Measurements from ENCODE around the gene TOR1AIP1. TPM values are rescaled to one million over a fixed set of nuclear protein-coding genes. Genes with fewer than 3 reads are reported as not detected.

Gene TOR1AIP1
- total RNA-seq, 1 donor from 2014 or later, result 68.8 TPM

DNA sequence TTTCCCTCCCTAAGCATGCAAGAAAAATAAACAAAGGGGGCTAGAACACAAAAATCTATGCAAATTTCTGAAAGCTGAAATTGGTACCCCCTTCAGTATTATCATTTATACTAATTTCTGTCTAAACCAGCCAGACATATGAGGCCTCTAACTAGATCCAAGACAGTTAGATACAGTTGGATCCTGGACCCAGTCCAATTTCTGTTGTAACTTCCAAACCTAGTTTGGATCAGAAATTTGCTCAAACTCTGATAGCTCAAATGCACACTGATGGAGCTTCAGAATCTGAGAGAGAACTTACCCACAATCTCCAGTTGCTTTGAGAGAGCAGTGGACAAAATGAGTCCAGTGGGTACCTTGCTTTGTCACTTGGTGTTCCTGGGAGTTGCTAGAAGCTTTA is 84.5 kb downstream of the TOR1AIP1 start:
- Histone ChIP-seq H3K27ac (no peak overlapping the region), H3K27me3 (no peaks in the 10 kb centered on the region), H3K4me3 (no peak overlapping the region), H3K9me3 (no peaks in the 10 kb centered on the region), H3K4me1 (peaks cover 14% of the 10 kb centered on the region), H3K36me3 (no peaks in the 10 kb centered on the region)
- intact Hi-C loops (cut with DNase I), result no loop called here
- ATAC-seq (no peak), DNase-seq (no peak)
- TF ChIP-seq, protein P1, sequence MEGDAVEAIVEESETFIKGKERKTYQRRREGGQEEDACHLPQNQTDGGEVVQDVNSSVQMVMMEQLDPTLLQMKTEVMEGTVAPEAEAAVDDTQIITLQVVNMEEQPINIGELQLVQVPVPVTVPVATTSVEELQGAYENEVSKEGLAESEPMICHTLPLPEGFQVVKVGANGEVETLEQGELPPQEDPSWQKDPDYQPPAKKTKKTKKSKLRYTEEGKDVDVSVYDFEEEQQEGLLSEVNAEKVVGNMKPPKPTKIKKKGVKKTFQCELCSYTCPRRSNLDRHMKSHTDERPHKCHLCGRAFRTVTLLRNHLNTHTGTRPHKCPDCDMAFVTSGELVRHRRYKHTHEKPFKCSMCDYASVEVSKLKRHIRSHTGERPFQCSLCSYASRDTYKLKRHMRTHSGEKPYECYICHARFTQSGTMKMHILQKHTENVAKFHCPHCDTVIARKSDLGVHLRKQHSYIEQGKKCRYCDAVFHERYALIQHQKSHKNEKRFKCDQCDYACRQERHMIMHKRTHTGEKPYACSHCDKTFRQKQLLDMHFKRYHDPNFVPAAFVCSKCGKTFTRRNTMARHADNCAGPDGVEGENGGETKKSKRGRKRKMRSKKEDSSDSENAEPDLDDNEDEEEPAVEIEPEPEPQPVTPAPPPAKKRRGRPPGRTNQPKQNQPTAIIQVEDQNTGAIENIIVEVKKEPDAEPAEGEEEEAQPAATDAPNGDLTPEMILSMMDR (IDR thresholded peaks at IDR 0.05), result no peak

DNA sequence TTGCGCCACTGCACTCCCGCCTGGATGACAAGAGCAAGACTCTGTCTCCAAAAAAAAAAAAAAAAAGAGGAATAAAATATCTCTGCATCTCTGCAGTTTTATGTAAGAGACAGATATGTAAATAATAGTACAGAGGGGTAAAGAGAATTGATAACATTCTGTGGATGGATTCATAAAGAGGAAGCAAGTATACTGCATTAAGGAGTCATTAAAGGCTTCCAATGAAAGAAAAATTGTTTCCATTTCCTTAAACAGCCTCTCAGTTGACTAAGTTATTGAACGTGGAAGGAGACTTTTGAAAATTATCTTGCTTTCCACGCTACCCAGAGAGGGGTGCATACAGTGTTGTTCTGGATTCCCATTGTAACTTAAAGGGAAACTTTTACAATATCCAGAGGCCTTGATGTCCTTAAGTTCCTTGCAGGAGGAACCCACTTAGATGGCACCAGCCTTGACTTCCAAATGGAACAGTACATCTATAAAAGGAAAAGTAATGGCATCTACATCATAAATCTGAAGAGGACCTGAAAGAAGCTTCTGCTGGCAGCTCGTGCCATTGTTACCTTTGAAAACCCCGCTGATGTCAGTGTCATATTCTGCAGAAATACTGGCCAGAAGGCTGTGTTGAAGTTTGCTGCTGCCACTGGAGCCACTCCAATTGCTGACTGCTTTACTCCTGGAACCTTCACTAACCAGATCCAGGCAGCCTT is 86.4 kb downstream of the TOR1AIP1 start:
- TF ChIP-seq, protein P1 (IDR thresholded peaks at IDR 0.05), result no peak
- no peak for ATAC-seq
- intact Hi-C loops (cut with DNase I), result no loop called here
- H3K27me3 ChIP-seq, result no peaks in the 10 kb centered on the region
- peaks cover 14% of the 10 kb centered on the region for H3K4me1 ChIP-seq
- H3K36me3 ChIP-seq, result no peaks in the 10 kb centered on the region
- H3K9me3 ChIP-seq, result no peaks in the 10 kb centered on the region
- DNase-seq, result no peak
- H3K27ac ChIP-seq, result no peak overlapping the region
- no peak overlapping the region for H3K4me3 ChIP-seq

- TF ChIP-seq, protein P1 (IDR thresholded peaks at IDR 0.05), result no peak
- Histone ChIP-seq H3K4me1 (peaks cover 14% of the 10 kb centered on the region), H3K36me3 (no peaks in the 10 kb centered on the region), H3K4me3 (no peak overlapping the region), H3K27me3 (no peaks in the 10 kb centered on the region), H3K9me3 (no peaks in the 10 kb centered on the region), H3K27ac (peak overlapping the region; percentile 37)
- no peak for ATAC-seq
- DNase-seq, result no peak
- intact Hi-C loops (cut with DNase I), result no loop called here
These were observed 87.2 kb downstream of the TOR1AIP1 start for GRCh38 chr1:179968994-179969919.

Other genes with a start within 250 kb of the TOR1AIP1 start
- not detected for gene FAM163A, start 139.0 kb upstream of the TOR1AIP1 start, total RNA-seq
- gene TOR1AIP2, start 4.5 kb upstream of the TOR1AIP1 start, total RNA-seq, result 88.5 TPM
- 51.2 TPM for gene CEP350, start 72.5 kb downstream of the TOR1AIP1 start, total RNA-seq